ENCODE data around the gene ARGLU1. TPM values are rescaled to one million over a fixed set of nuclear protein-coding genes. Genes with fewer than 3 reads are reported as not detected.

The ARGLU1 gene
- total RNA-seq, 1 donor from 2014 or later: 142 TPM

DNA sequence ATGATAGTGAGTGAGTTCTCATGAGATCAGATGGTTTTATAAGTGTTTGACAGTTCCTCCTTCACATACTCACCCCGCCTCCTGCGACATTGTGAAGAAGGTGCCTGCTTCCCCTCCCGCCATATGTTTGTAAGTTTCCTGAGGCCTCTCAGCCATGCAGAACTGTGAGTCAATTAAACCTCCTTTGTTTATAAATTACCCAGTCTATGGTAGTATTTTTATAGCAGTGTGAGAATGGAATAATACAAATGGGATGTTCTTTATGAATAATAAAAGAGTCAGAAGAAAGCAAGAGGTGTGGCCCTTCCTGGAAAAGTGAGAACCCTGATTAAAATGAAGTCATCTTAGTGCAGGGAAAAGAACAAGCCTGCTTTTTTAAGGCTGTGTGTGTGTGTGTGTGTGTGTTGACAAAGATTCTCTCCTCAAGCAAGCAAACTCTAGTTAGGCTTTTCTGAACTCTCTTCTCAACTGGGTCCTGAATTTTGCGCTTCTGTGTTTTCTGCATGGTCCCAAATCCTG is 18.8 kb upstream of the ARGLU1 start:
- no peak for DNase-seq (ENCODE audit: low read depth, low spot score)
- no peak overlapping the region for H3K27ac Mint-ChIP-seq (ENCODE audit: unreplicated experiment)
- TF ChIP-seq, protein P1, sequence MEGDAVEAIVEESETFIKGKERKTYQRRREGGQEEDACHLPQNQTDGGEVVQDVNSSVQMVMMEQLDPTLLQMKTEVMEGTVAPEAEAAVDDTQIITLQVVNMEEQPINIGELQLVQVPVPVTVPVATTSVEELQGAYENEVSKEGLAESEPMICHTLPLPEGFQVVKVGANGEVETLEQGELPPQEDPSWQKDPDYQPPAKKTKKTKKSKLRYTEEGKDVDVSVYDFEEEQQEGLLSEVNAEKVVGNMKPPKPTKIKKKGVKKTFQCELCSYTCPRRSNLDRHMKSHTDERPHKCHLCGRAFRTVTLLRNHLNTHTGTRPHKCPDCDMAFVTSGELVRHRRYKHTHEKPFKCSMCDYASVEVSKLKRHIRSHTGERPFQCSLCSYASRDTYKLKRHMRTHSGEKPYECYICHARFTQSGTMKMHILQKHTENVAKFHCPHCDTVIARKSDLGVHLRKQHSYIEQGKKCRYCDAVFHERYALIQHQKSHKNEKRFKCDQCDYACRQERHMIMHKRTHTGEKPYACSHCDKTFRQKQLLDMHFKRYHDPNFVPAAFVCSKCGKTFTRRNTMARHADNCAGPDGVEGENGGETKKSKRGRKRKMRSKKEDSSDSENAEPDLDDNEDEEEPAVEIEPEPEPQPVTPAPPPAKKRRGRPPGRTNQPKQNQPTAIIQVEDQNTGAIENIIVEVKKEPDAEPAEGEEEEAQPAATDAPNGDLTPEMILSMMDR (conservative IDR thresholded peaks at IDR 0.05): no peak
- peaks cover 13% of the 10 kb centered on the region for H3K9me3 Mint-ChIP-seq
- no peaks in the 10 kb centered on the region for H3K27me3 Mint-ChIP-seq (ENCODE audit: low read depth)
- peaks cover 20% of the 10 kb centered on the region for H3K36me3 Mint-ChIP-seq (ENCODE audit: low read depth)
- H3K4me3 Mint-ChIP-seq: no peak overlapping the region
- H3K4me1 Mint-ChIP-seq: no peaks in the 10 kb centered on the region

DNA sequence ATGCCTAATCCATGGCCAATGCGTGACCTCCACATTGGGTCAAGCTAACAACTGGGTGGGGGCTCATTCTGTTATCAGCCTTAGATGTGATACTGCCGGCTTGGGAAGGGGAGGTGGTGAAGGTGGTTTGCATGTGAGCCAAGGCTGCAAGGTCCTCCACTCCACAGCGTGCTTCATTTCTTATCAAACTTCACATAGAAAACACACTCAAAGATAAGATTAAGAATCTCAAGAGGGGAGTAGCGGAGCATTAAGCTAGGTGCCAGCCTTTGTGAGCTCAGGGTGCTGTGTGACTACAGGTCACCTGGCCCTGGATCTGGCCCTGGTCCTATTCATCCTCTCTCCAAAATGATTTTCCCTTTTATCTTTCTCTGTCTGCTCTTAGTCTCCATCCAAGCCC is 13.3 kb upstream of the ARGLU1 start:
- Mint-ChIP-seq H3K27me3 (ENCODE audit: low read depth) (no peaks in the 10 kb centered on the region), H3K9me3 (peaks cover 8% of the 10 kb centered on the region), H3K4me3 (no peak overlapping the region), H3K4me1 (no peaks in the 10 kb centered on the region), H3K27ac (ENCODE audit: unreplicated experiment) (no peak overlapping the region), H3K36me3 (ENCODE audit: low read depth) (peaks cover 11% of the 10 kb centered on the region)
- no peak for DNase-seq (ENCODE audit: low read depth, low spot score)
- TF ChIP-seq, protein P1 (conservative IDR thresholded peaks at IDR 0.05): no peak

DNA sequence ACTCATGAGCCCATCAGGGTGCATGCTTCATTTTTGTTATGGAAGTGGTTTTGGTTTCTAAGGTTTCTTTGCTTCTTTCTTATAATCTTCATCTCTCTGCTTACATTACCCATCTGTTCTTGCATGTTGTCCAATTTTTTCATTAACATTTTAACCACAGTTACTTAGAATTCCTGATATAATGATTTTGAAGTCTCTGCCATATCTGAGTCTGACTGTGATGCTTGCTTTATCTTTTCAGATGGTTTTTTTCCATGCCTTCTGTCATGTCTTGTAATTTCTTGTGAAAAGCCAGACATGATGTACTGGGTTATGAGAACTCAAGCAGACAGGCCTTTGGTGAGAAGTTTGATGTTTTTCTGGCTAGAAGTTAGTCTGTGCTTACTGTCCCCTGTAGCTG is 8.0 kb upstream of the ARGLU1 start:
- no peak for DNase-seq (ENCODE audit: low read depth, low spot score)
- H3K4me1 Mint-ChIP-seq: no peaks in the 10 kb centered on the region
- TF ChIP-seq, protein P1 (conservative IDR thresholded peaks at IDR 0.05): no peak
- peaks cover 5% of the 10 kb centered on the region for H3K36me3 Mint-ChIP-seq (ENCODE audit: low read depth)
- H3K27me3 Mint-ChIP-seq (ENCODE audit: low read depth): no peaks in the 10 kb centered on the region
- no peak overlapping the region for H3K4me3 Mint-ChIP-seq
- no peak overlapping the region for H3K27ac Mint-ChIP-seq (ENCODE audit: unreplicated experiment)
- peaks cover 2% of the 10 kb centered on the region for H3K9me3 Mint-ChIP-seq

DNA sequence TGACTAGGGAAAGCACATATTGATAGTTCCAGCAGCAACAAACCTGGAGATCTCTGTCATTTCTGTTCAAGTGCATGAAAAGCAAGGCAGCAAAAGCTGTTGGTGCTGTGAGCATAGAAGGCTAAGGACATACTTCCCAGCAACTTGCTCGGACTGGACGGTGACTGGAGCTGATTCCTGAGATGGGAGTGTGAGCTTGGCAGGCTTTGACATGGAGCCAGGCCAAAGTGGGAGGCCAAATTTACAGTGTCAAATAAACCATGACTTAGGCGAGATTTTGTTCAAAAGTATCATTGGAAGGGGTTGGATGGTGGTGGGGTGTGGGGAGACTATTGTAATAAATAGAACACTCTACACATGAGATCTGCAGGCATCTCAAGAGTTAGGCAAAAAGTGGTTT is 5.9 kb upstream of the ARGLU1 start:
- DNase-seq (ENCODE audit: low read depth, low spot score): no peak
- no peak overlapping the region for H3K27ac Mint-ChIP-seq (ENCODE audit: unreplicated experiment)
- peaks cover 5% of the 10 kb centered on the region for H3K36me3 Mint-ChIP-seq (ENCODE audit: low read depth)
- H3K9me3 Mint-ChIP-seq: peaks cover 8% of the 10 kb centered on the region
- H3K4me1 Mint-ChIP-seq: peaks cover 7% of the 10 kb centered on the region
- TF ChIP-seq, protein P1 (conservative IDR thresholded peaks at IDR 0.05): no peak
- no peaks in the 10 kb centered on the region for H3K27me3 Mint-ChIP-seq (ENCODE audit: low read depth)
- H3K4me3 Mint-ChIP-seq: no peak overlapping the region

DNA sequence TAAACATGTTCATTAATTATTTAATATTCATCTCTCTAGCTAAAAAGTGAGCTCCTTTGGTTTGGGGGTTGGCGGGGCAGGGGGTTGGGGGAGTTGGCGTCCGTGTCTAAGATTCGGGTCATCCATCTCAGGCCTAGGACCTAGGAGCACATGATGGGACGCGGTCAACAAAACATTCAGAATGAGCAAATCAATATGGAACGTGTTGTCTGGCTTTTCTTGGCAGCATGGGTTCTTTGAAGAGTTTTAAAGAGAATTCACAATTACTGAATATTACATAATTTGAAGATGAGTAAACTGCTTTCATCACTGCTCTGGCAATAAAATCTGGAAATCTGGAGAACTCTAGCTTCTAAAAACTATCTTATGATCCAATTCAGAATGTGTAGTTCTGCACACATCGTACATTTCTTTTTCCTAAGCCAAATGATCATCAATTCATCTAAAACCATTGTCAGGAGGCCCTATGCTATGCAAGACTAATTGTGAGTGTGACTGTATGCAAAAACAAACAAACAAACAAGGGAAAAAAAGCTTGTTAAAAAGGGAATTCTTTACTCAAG is 5.4 kb upstream of the ARGLU1 start:
- DNase-seq (ENCODE audit: low read depth, low spot score): no peak
- TF ChIP-seq, protein P1 (conservative IDR thresholded peaks at IDR 0.05): no peak
- H3K4me3 Mint-ChIP-seq: no peak overlapping the region
- H3K27me3 Mint-ChIP-seq (ENCODE audit: low read depth): no peaks in the 10 kb centered on the region
- H3K27ac Mint-ChIP-seq (ENCODE audit: unreplicated experiment): no peak overlapping the region
- H3K4me1 Mint-ChIP-seq: peaks cover 10% of the 10 kb centered on the region
- peaks cover 8% of the 10 kb centered on the region for H3K9me3 Mint-ChIP-seq
- H3K36me3 Mint-ChIP-seq (ENCODE audit: low read depth): peaks cover 5% of the 10 kb centered on the region

Data from neural crest cell (in vitro differentiated cells).